Fibroblast of the aortic adventitia (primary cell): ENCODE measurements around the gene ITGB8. TPM values are rescaled to one million over a fixed set of nuclear protein-coding genes. Genes with fewer than 3 reads are reported as not detected.

ENCODE experiments used
- DNase-seq: peaks from one replicate; pipeline ENCODE4 v3.0.0-alpha.2; 2010; ENCODE audit warnings: low read depth
- H3K4me3 ChIP-seq: 2 replicates; pipeline ENCODE4 v1.5.1; 2011; ENCODE audit warnings: low read depth, mild to moderate bottlenecking, control low read depth, low read length, moderate library complexity
- total RNA-seq: library from RNA; depleted of rRNA; stranded (reverse); fragments of >200 nt; gene quantifications from 2 replicates; pipeline ENCODE4 v1.2.3, GENCODE V29; 2012; ENCODE audit warnings: low replicate concordance
- TF ChIP-seq, protein P1 (sequence below): IDR thresholded peaks from 2 replicates; pipeline ENCODE4 v1.5.1; 2011; ENCODE audit warnings: mild to moderate bottlenecking, low read length, control low read depth, inconsistent platforms; ENCODE audit not compliant: insufficient read depth

Gene ITGB8
- total RNA-seq, 1 donor: 79.2 TPM

DNA sequence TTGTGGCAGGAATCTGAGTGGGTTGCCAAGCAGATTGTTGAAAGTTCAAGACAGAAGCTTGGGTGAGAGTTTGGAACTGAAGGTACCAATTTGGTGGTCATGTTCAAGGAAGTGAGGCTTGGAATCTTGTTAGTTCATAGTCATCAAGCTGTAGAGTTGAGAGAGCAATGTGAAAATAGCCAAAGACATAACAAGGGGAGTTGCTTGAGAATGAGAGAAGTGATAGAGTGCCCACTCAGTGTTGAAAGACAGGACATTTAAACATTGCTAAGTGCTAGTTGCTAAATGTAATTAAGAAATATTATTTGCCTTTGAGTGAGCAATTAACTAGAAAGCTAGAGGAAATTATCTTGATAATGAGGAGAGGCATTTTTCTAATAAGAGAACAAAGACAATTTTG lies 17.0 kb downstream of the ITGB8 start:
- TF ChIP-seq, protein P1, sequence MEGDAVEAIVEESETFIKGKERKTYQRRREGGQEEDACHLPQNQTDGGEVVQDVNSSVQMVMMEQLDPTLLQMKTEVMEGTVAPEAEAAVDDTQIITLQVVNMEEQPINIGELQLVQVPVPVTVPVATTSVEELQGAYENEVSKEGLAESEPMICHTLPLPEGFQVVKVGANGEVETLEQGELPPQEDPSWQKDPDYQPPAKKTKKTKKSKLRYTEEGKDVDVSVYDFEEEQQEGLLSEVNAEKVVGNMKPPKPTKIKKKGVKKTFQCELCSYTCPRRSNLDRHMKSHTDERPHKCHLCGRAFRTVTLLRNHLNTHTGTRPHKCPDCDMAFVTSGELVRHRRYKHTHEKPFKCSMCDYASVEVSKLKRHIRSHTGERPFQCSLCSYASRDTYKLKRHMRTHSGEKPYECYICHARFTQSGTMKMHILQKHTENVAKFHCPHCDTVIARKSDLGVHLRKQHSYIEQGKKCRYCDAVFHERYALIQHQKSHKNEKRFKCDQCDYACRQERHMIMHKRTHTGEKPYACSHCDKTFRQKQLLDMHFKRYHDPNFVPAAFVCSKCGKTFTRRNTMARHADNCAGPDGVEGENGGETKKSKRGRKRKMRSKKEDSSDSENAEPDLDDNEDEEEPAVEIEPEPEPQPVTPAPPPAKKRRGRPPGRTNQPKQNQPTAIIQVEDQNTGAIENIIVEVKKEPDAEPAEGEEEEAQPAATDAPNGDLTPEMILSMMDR: no peak
- H3K4me3 ChIP-seq: no peak overlapping the region
- DNase-seq: no peak

DNA sequence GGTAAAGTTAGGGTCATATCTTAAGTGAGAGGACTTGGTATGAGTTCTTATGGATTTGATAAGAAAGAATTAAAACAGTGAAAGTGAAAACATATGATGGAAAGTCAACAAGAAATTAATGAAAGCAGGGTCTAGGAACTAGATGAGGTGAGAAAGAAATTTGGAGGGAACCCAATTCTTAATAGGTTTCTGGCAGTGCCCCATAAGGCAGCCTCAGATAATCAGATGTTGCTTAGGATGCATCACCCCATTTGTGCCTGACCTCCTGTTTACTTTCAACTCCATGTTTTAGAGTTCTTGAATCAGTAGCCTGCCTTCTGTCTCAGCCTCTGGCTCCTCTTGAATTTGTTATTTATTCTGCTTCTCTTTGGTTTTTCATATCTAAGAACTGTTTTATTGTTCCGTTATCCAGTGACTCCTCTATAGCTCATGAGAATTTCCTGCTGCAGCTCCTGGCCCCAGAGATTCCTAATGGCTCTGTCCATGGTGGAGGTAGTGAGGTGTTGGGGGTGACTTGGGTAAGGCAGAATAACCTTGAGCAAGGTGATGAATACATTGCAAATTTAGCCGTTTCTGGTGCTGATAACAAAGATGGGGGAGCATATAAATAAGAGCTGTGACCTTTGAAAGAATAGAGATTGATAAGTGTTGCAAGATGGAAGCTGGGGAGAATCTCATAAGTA lies 17.6 kb downstream of the ITGB8 start:
- TF ChIP-seq, protein P1: no peak
- H3K4me3 ChIP-seq: no peak overlapping the region
- no peak for DNase-seq

DNA sequence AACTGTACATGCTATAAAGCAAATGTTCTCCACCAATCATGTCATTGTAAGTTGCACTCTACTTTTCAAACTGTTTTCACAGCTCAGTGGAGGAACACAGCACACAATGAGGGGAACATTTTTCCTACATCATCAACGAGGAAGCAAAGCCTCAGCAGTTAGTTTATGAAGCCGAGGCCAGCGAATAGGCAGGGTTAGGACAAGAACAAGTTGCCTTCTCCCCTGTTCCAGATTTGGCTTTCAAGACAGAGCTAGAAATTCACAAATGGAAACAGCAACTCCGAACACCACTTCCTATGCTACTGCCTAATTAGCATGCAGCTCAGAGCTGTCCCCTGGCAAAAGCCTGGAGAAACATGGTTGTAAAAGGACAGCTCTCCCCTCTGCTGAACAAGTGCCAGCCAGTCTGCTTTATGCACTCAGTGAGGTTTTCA lies 19.8 kb downstream of the ITGB8 start:
- DNase-seq: no peak
- TF ChIP-seq, protein P1: no peak

DNA sequence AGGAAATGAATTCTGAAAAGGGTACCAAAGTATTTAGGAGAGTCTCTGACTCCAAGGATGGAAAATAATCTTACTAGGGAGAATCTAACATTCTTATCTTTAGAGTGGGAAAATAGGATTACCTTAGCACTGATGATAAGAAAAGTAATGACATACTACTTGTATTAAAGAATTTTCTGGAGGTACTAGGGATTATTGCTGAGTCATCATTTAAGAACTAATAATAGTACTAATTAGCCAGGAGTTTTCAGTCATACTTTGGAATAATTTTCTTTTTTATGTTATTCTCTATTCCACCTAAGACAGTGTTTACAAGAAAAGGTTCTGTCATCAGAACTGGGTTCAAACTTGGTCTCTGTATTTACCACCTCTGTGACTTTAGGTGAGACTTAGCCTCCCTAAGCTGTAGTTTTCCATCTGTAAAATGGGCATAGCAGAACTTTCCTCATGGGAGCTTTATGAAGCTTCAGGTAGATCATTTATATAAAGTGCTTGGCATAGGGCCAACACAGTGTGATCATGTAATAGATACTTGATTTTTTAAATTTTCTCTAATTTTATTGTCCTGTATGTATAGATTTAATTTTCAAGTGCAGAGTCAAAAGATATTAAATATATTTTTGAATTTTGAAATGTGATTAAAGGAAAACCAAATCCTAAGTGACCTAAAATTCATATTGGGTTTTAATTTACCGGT lies 20.4 kb downstream of the ITGB8 start:
- DNase-seq: no peak
- TF ChIP-seq, protein P1: no peak
- no peak overlapping the region for H3K4me3 ChIP-seq

More for the DNA sequence above, 19.8 kb downstream of the ITGB8 start:
- H3K4me3 ChIP-seq: no peak overlapping the region

DNA sequence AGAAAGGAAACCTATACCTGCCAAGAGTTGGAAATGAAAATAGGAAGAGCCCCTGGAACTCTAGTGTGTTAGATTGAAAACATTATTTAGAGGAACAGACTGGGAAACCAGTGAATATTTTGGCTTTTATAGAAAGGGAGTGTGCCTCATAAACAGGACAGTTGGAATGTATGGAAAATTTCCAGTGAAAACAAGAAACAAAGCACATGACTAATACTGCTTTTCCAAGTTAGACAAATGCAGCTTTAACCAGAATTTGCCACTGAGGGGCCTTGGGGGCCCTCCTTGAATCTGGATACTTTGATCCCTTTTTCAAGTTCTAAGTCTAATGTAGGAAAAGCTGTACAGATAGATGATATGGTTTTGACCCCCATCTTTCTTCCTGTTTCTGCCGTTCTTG lies 21.2 kb downstream of the ITGB8 start:
- DNase-seq: peak; percentile 87
- no peak overlapping the region for H3K4me3 ChIP-seq
- TF ChIP-seq, protein P1: no peak

DNA sequence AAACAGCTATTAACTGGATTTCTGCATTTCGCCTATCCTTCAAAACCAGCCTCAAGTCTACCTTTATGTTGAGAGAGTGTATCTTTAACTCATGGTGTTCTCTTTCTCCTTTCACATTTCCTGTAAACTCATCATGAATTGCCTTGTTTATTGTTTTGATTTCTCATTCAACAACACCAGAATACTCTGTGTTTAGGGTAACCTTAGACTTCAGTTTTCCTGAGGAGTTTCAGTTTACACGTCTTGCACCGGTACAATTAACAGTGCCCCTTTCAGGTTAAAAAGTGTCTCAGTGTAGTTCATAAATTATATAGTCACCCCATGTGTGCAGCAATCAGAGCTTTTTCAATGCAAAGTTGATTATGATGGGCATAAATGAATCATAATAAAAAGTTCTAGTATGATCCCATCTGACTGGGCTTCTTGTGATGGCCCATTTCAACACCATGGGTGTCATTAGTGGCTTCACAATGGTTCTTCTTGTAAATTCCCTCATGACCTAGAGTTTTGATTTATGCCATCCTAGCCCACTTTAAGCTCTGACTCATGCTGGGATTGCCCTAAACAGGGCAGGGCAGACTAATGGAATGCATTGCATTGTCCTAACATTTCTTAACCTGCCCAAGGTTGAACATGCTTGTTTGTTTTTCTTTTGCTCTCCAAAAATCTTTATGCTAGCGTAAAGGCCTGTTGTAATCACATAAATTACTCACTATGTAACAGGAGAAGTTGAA lies 22.0 kb downstream of the ITGB8 start:
- DNase-seq: peak; percentile 75
- H3K4me3 ChIP-seq: no peak overlapping the region
- TF ChIP-seq, protein P1: no peak
